Lower leg skin (tissue), 3 donors: Measurements from ENCODE around the gene LMOD3.

ENCODE experiments used
- POLR2A ChIP-seq, 2 donors: fragments of 450-650 bp; IDR thresholded peaks; one replicate each; pipeline ENCODE4 v1.6.1; 2016 to 2017; ENCODE audit warnings: antibody characterized with exemption in 2 of 2, mild to moderate bottlenecking in 1 of 2, moderate library complexity in 1 of 2
- TF ChIP-seq, protein P1 (sequence below), 3 donors: fragments of 450-650 bp; IDR thresholded peaks; one replicate each; pipeline ENCODE4 v1.5.1; 2016; ENCODE audit warnings: antibody characterized with exemption in 3 of 3, mild to moderate bottlenecking in 3 of 3, moderate library complexity in 2 of 3

DNA sequence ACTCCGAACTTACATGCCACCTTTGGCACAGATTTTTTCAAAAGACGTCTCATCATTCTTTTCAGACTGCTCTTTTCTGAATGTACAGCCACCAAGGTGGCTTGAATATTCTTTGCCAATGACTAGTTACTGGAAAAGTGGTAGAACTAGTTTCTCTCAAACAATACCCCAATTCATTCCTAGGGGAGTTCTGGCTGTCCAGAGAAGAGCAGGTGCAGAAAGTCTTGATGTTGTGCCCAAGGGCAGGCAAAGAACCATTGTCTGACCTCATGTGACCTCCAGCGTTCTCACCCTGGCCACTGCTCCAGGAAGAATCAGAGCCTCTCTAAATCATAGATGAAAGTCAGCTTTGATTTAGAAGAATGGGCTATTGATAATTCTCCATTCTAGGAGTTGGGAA lies 5.5 kb downstream of the LMOD3 start:
- TF ChIP-seq, protein P1, sequence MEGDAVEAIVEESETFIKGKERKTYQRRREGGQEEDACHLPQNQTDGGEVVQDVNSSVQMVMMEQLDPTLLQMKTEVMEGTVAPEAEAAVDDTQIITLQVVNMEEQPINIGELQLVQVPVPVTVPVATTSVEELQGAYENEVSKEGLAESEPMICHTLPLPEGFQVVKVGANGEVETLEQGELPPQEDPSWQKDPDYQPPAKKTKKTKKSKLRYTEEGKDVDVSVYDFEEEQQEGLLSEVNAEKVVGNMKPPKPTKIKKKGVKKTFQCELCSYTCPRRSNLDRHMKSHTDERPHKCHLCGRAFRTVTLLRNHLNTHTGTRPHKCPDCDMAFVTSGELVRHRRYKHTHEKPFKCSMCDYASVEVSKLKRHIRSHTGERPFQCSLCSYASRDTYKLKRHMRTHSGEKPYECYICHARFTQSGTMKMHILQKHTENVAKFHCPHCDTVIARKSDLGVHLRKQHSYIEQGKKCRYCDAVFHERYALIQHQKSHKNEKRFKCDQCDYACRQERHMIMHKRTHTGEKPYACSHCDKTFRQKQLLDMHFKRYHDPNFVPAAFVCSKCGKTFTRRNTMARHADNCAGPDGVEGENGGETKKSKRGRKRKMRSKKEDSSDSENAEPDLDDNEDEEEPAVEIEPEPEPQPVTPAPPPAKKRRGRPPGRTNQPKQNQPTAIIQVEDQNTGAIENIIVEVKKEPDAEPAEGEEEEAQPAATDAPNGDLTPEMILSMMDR (IDR thresholded peaks at IDR 0.05): no peak
- no peak for TF ChIP-seq POLR2A (IDR thresholded peaks at IDR 0.05)
